Activated naive CD4-positive, alpha-beta T cell treated with anti-CD3 and anti-CD28 coated beads, Interleukin-2, amount 50 U/mL, for 24 hours (primary cell): ENCODE results near the gene PLD1.
"Not testable (repeated sequence)": the region's sequence is repeated elsewhere in the genome, so short reads cannot be mapped to it uniquely, and the experiment has no call there.

Experiments used
- H3K27ac Mint-ChIP-seq: one replicate; pipeline ENCODE4 v1.8.0; 2021; ENCODE audit warnings: mild to moderate bottlenecking, mixed read lengths
- H3K27me3 Mint-ChIP-seq: one replicate; pipeline ENCODE4 v1.8.0; 2021; ENCODE audit warnings: mixed read lengths
- H3K36me3 Mint-ChIP-seq: one replicate; pipeline ENCODE4 v1.8.0; 2021; ENCODE audit warnings: mixed read lengths
- H3K4me1 Mint-ChIP-seq: one replicate; pipeline ENCODE4 v1.8.0; 2021; ENCODE audit warnings: mixed read lengths
- H3K4me3 Mint-ChIP-seq: one replicate; pipeline ENCODE4 v1.8.0; 2021; ENCODE audit warnings: mild to moderate bottlenecking, mixed read lengths
- H3K9me3 Mint-ChIP-seq: one replicate; pipeline ENCODE4 v1.8.0; 2021; ENCODE audit warnings: mixed read lengths

PLD1 gene

DNA sequence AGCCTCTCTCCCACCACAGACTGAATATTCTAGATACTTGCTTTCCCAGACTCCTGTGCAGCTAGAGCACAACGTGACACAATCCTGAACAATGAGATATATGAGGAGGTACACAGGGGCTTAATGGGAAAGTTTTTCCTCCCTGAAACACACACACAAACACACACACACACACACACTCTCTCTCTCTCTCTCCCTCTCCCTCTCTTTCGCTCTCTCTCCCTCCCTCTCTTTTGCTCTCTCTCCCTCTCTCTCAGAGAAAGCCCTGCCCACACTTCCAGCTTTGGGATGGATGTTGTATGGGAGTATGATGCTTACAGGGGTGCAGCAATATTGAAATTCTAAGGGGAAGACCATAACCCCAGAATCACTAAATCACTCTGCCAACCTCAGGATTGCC, 110.1 kb downstream of the PLD1 start:
- H3K27ac Mint-ChIP-seq: no peak overlapping the region
- peaks cover 1% of the 10 kb centered on the region for H3K36me3 Mint-ChIP-seq
- H3K27me3 Mint-ChIP-seq: peaks cover 22% of the 10 kb centered on the region
- H3K4me3 Mint-ChIP-seq: no peak overlapping the region
- no peaks in the 10 kb centered on the region for H3K4me1 Mint-ChIP-seq
- H3K9me3 Mint-ChIP-seq: no peaks in the 10 kb centered on the region

DNA sequence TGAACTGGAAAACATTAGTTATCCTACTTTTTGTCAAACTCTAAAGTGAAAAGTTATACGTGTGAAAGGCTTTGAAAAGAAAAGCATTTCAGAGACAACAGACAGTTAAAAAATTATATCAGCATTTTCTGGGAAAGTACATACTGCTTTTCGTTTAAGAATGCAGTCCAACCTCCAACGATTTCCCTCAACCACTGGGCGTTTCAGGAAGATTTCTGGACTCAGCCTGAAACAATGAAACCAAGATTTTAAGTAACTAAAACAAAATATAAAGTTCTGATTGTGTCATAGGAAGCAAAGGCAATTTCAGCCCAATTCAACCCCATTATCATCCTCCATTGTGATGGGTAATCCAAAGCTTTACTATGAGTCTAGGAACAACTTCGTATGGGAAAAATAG, 110.7 kb downstream of the PLD1 start:
- Mint-ChIP-seq H3K27ac (no peak overlapping the region), H3K4me1 (no peaks in the 10 kb centered on the region)

GRCh38 chr3:171696805-171697204, 113.5 kb downstream of the PLD1 start:
- Mint-ChIP-seq H3K36me3 (no peaks in the 10 kb centered on the region), H3K27me3 (peaks cover 22% of the 10 kb centered on the region), H3K4me1 (no peaks in the 10 kb centered on the region), H3K9me3 (no peaks in the 10 kb centered on the region), H3K4me3 (no peak overlapping the region), H3K27ac (no peak overlapping the region)

More for the DNA sequence above, 110.7 kb downstream of the PLD1 start:
- Mint-ChIP-seq H3K4me3 (no peak overlapping the region), H3K36me3 (peaks cover 1% of the 10 kb centered on the region), H3K9me3 (no peaks in the 10 kb centered on the region), H3K27me3 (peaks cover 22% of the 10 kb centered on the region)

DNA sequence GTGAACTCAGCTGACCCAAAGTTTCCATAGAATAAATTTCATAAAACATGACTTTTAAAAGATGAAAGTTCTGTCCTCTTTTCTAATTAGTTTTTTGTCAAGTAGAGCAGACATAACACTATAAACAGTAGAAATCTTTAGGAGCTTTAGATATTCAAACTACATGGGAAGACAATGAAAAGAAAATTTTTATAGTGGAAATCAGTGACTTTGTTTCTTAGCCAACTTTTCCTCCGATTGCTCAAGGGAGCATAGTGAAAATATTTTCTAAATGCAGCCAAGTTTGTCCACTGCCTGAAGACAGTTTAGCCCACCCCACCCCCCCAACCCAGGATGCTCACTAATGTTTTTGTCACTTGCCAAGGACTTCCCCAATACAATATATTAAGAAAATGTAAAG, 114.9 kb downstream of the PLD1 start:
- Mint-ChIP-seq H3K27ac (no peak overlapping the region), H3K27me3 (peaks cover 18% of the 10 kb centered on the region), H3K4me3 (no peak overlapping the region), H3K4me1 (peaks cover under 1% of the 10 kb centered on the region), H3K9me3 (no peaks in the 10 kb centered on the region), H3K36me3 (no peaks in the 10 kb centered on the region)

- H3K4me3 Mint-ChIP-seq: no peak overlapping the region
- peaks cover 15% of the 10 kb centered on the region for H3K27me3 Mint-ChIP-seq
- no peaks in the 10 kb centered on the region for H3K9me3 Mint-ChIP-seq
- peaks cover 5% of the 10 kb centered on the region for H3K4me1 Mint-ChIP-seq
- H3K27ac Mint-ChIP-seq: no peak overlapping the region
- H3K36me3 Mint-ChIP-seq: no peaks in the 10 kb centered on the region
Measured at GRCh38 chr3:171694888-171695287, 115.4 kb downstream of the PLD1 start.

GRCh38 chr3:171692551-171692950, 117.7 kb downstream of the PLD1 start:
- H3K4me3 Mint-ChIP-seq, H3K27ac Mint-ChIP-seq, H3K4me1 Mint-ChIP-seq, H3K9me3 Mint-ChIP-seq, H3K36me3 Mint-ChIP-seq, H3K27me3 Mint-ChIP-seq: not testable (repeated sequence)

DNA sequence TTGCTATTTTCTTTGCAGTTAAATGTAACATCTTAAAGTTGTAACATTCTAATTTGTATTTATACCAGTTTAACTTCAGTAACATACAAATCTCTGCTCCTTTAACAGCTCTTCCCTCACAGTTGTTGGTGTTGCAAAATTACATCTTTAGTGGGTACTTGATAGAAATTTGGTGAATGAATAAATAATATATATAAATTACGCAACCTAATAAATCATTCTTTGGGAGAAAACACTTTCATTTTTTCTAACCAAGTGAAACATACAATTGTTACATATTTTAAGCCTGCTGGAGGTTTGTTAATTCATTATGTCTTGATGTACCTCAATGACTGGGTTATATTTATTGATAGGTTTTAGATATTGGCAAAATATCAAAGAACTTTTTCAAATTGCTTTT, 118.8 kb downstream of the PLD1 start:
- Mint-ChIP-seq H3K36me3 (no peaks in the 10 kb centered on the region), H3K4me1 (peaks cover 5% of the 10 kb centered on the region), H3K9me3 (no peaks in the 10 kb centered on the region), H3K27me3 (peaks cover 1% of the 10 kb centered on the region), H3K27ac (no peak overlapping the region), H3K4me3 (no peak overlapping the region)

- peaks cover 4% of the 10 kb centered on the region for H3K27me3 Mint-ChIP-seq
- peaks cover 5% of the 10 kb centered on the region for H3K4me1 Mint-ChIP-seq
- no peak overlapping the region for H3K27ac Mint-ChIP-seq
- no peaks in the 10 kb centered on the region for H3K9me3 Mint-ChIP-seq
- H3K4me3 Mint-ChIP-seq: no peak overlapping the region
- no peaks in the 10 kb centered on the region for H3K36me3 Mint-ChIP-seq
Measured at GRCh38 chr3:171690281-171690680, 120.0 kb downstream of the PLD1 start.

- Mint-ChIP-seq H3K36me3 (no peaks in the 10 kb centered on the region), H3K4me1 (peaks cover 5% of the 10 kb centered on the region), H3K27me3 (peaks cover 8% of the 10 kb centered on the region), H3K27ac (no peak overlapping the region), H3K4me3 (no peak overlapping the region), H3K9me3 (no peaks in the 10 kb centered on the region)
Measured at GRCh38 chr3:171688593-171688992, 121.7 kb downstream of the PLD1 start.

- H3K27ac Mint-ChIP-seq: no peak overlapping the region
- H3K27me3 Mint-ChIP-seq: peaks cover 12% of the 10 kb centered on the region
- H3K4me1 Mint-ChIP-seq: peaks cover 5% of the 10 kb centered on the region
- no peak overlapping the region for H3K4me3 Mint-ChIP-seq
- no peaks in the 10 kb centered on the region for H3K36me3 Mint-ChIP-seq
- H3K9me3 Mint-ChIP-seq: no peaks in the 10 kb centered on the region
Measured at GRCh38 chr3:171688002-171688401, 122.3 kb downstream of the PLD1 start.

GRCh38 chr3:171687581-171687980, 122.7 kb downstream of the PLD1 start:
- no peaks in the 10 kb centered on the region for H3K9me3 Mint-ChIP-seq
- peaks cover 12% of the 10 kb centered on the region for H3K27me3 Mint-ChIP-seq
- H3K27ac Mint-ChIP-seq: no peak overlapping the region
- H3K4me1 Mint-ChIP-seq: peaks cover 5% of the 10 kb centered on the region
- no peak overlapping the region for H3K4me3 Mint-ChIP-seq
- no peaks in the 10 kb centered on the region for H3K36me3 Mint-ChIP-seq

DNA sequence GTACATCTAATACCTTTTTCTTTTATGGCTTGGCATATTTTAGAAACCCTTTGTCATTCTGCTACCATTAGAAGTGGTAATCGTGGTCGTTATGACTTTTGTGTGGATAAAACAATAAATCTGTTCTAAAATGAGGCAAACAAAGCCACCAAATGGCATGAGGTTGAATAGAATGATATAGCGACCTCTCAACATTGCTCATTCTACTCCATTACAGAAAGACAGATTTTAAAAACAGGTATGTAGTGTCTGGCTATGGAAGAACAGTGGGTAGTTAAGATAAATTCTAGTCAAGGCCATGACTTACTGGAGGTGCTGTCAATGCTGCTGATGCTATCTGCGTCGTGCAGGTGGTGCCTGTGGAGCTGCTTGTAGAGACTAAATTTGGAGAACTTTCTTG, 123.2 kb downstream of the PLD1 start:
- no peak overlapping the region for H3K27ac Mint-ChIP-seq
- no peaks in the 10 kb centered on the region for H3K9me3 Mint-ChIP-seq
- H3K4me3 Mint-ChIP-seq: no peak overlapping the region
- H3K27me3 Mint-ChIP-seq: peaks cover 12% of the 10 kb centered on the region
- H3K4me1 Mint-ChIP-seq: peaks cover 5% of the 10 kb centered on the region
- H3K36me3 Mint-ChIP-seq: no peaks in the 10 kb centered on the region

- Mint-ChIP-seq H3K4me3 (no peak overlapping the region), H3K27me3 (peaks cover 12% of the 10 kb centered on the region), H3K27ac (no peak overlapping the region), H3K9me3 (no peaks in the 10 kb centered on the region), H3K36me3 (no peaks in the 10 kb centered on the region), H3K4me1 (peaks cover 3% of the 10 kb centered on the region)
Measured at GRCh38 chr3:171685116-171685895, 125.0 kb downstream of the PLD1 start.

DNA sequence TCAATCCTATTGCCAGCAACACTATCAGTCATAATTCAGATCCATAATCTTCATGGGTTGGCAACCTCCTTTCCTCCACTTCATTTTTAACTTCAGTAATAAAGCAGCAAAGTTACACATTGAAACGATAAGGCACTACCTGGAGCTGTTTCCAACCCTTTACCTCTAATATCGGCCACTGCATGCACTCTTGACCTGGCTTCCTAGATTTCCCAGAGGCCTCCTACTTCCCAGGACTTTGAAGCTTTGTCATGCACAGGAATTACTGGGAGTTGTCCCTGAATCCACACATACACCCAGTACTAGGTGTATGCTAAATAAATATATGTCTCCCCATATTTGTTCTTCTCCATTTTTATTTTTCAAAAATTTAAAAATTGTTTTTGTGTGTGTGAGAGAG, 126.1 kb downstream of the PLD1 start:
- Mint-ChIP-seq H3K9me3 (no peaks in the 10 kb centered on the region), H3K27me3 (peaks cover 10% of the 10 kb centered on the region), H3K36me3 (no peaks in the 10 kb centered on the region), H3K4me3 (no peak overlapping the region), H3K4me1 (no peaks in the 10 kb centered on the region), H3K27ac (no peak overlapping the region)

DNA sequence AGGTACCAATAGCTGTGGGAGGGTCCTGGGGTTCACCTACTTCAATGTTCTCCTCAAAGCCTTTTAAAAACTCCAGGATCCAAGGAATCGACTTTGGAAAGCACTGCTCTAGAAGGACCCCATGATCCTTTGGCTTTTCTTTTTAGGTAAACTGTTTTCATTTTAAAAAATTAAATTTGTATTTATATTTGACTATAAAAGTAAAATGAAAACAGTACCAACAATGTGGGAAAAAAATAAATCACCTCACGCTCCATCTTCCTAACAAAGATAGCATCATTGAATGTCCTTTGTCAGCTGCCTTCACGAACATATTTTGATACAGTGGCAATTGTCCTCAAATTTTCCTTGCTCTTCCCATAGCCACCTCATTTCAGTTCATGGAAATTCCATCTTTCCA, 127.5 kb downstream of the PLD1 start:
- Mint-ChIP-seq H3K4me3 (no peak overlapping the region), H3K36me3 (no peaks in the 10 kb centered on the region), H3K4me1 (no peaks in the 10 kb centered on the region), H3K27ac (no peak overlapping the region), H3K9me3 (no peaks in the 10 kb centered on the region), H3K27me3 (peaks cover 10% of the 10 kb centered on the region)

GRCh38 chr3:171680726-171681411, 129.4 kb downstream of the PLD1 start:
- Mint-ChIP-seq H3K9me3 (no peaks in the 10 kb centered on the region), H3K27ac (no peak overlapping the region), H3K36me3 (no peaks in the 10 kb centered on the region), H3K4me3 (no peak overlapping the region), H3K4me1 (no peaks in the 10 kb centered on the region), H3K27me3 (peaks cover 8% of the 10 kb centered on the region)
